Right ventricle myocardium inferior (tissue), 1 donor: ENCODE data around the gene SLC47A1. TPM values are rescaled to one million over a fixed set of nuclear protein-coding genes. Genes with fewer than 3 reads are reported as not detected.

Experiments
- total RNA-seq: library from RNA; stranded (reverse); fragmentation: NEBNext Ultra II Directional; extraction: Animal tissue kit (Norgen Biotek cat#: 25700); gene quantifications from one replicate; pipeline ENCODE4 v1.2.1, GENCODE V29; 2021
- donor health status: DM: no; HTN: yes; CAD: no; lungs with severe emphysema.

The SLC47A1 gene
- total RNA-seq, 1 donor from 2014 or later = 4.6 TPM

Other genes with a start within 250 kb of the SLC47A1 start
- 5.3 TPM for gene B9D1, start 171.1 kb upstream of the SLC47A1 start, total RNA-seq
- 13.0 TPM for gene MAPK7, start 155.4 kb upstream of the SLC47A1 start, total RNA-seq
- 53.5 TPM for gene MFAP4, start 146.7 kb upstream of the SLC47A1 start, total RNA-seq
- gene RNF112, start 122.6 kb upstream of the SLC47A1 start, total RNA-seq = 3.5 TPM
- gene ALDH3A2, start 114.9 kb downstream of the SLC47A1 start, total RNA-seq = 64.4 TPM
- not detected for gene SLC47A2, start 182.7 kb downstream of the SLC47A1 start, total RNA-seq
- not detected for gene ALDH3A1, start 214.4 kb downstream of the SLC47A1 start, total RNA-seq